Measurements from ENCODE around the gene VIT. TPM values are rescaled to one million over a fixed set of nuclear protein-coding genes. Genes with fewer than 3 reads are reported as not detected.

VIT gene
- total RNA-seq, 1 donor from 2014 or later, result not detected

- DNase-seq (ENCODE audit: low spot score), result no peak
- no peaks in the 10 kb centered on the region for H3F3A ChIP-seq (ENCODE audit: low read depth)
- H2AFZ ChIP-seq (replicated peaks), result no peak overlapping the region
- H3K9me3 ChIP-seq (ENCODE audit: low read depth), result no peaks in the 10 kb centered on the region
- H3K9ac ChIP-seq, result no peak overlapping the region
- H3K27ac ChIP-seq, result no peak overlapping the region
- H3K4me1 ChIP-seq, result peaks cover 19% of the 10 kb centered on the region
- no peaks in the 10 kb centered on the region for H3K36me3 Mint-ChIP-seq
- no peaks in the 10 kb centered on the region for H4K20me1 ChIP-seq (ENCODE audit: low read depth)
- no peak overlapping the region for H3K4me3 Mint-ChIP-seq
- H3K4me3 ChIP-seq, result no peak overlapping the region
- no peaks in the 10 kb centered on the region for H3K36me3 ChIP-seq
- peak; percentile 16 for TF ChIP-seq CTCF (IDR thresholded peaks at IDR 0.05)
- TF ChIP-seq EZH2phosphoT487 (IDR thresholded peaks at IDR 0.05), result no peak
- H3K27me3 ChIP-seq, result no peaks in the 10 kb centered on the region
- no peaks in the 10 kb centered on the region for H3K79me2 ChIP-seq (ENCODE audit: low read depth)
- no peaks in the 10 kb centered on the region for H3K9me3 Mint-ChIP-seq
- H3K27me3 Mint-ChIP-seq (ENCODE audit: insufficient read depth, low read depth), result peaks cover 4% of the 10 kb centered on the region
- no peak overlapping the region for H3K27ac Mint-ChIP-seq
- peaks cover 3% of the 10 kb centered on the region for H3K4me1 Mint-ChIP-seq
- no peak overlapping the region for H3K4me2 ChIP-seq
Observed at GRCh38 chr2:36819095-36819711, 122.7 kb downstream of the VIT start.

GRCh38 chr2:36820942-36821605 is 124.6 kb downstream of the VIT start:
- no peaks in the 10 kb centered on the region for H3K27me3 ChIP-seq
- no peak overlapping the region for H3K9ac ChIP-seq
- H3K27me3 Mint-ChIP-seq (ENCODE audit: insufficient read depth, low read depth), result peaks cover 4% of the 10 kb centered on the region
- H3F3A ChIP-seq (ENCODE audit: low read depth), result no peaks in the 10 kb centered on the region
- DNase-seq (ENCODE audit: low spot score), result no peak
- peaks cover 22% of the 10 kb centered on the region for H3K4me1 ChIP-seq
- no peak overlapping the region for H3K27ac Mint-ChIP-seq
- H3K79me2 ChIP-seq (ENCODE audit: low read depth), result no peaks in the 10 kb centered on the region
- H3K9me3 ChIP-seq (ENCODE audit: low read depth), result no peaks in the 10 kb centered on the region
- H2AFZ ChIP-seq (replicated peaks), result no peak overlapping the region
- H3K36me3 ChIP-seq, result no peaks in the 10 kb centered on the region
- no peaks in the 10 kb centered on the region for H4K20me1 ChIP-seq (ENCODE audit: low read depth)
- no peaks in the 10 kb centered on the region for H3K36me3 Mint-ChIP-seq
- TF ChIP-seq CTCF (IDR thresholded peaks at IDR 0.05), result no peak
- no peak for TF ChIP-seq EZH2phosphoT487 (IDR thresholded peaks at IDR 0.05)
- TF ChIP-seq EZH2 (IDR thresholded peaks at IDR 0.05), result no peak
- no peaks in the 10 kb centered on the region for H3K9me3 Mint-ChIP-seq
- peaks cover 6% of the 10 kb centered on the region for H3K4me1 Mint-ChIP-seq
- H3K4me2 ChIP-seq, result peak overlapping the region; percentile 13
- no peak overlapping the region for H3K4me3 ChIP-seq
- no peak overlapping the region for H3K27ac ChIP-seq
- no peak overlapping the region for H3K4me3 Mint-ChIP-seq

- H3K27ac ChIP-seq, result no peak overlapping the region
- H3K9me3 ChIP-seq (ENCODE audit: low read depth), result no peaks in the 10 kb centered on the region
- Mint-ChIP-seq H3K27ac (no peak overlapping the region), H3K4me1 (peaks cover 6% of the 10 kb centered on the region), H3K27me3 (ENCODE audit: insufficient read depth, low read depth) (peaks cover 4% of the 10 kb centered on the region), H3K9me3 (no peaks in the 10 kb centered on the region), H3K36me3 (no peaks in the 10 kb centered on the region), H3K4me3 (no peak overlapping the region)
- H3K4me3 ChIP-seq, result no peak overlapping the region
- H3K9ac ChIP-seq, result no peak overlapping the region
- H3K27me3 ChIP-seq, result no peaks in the 10 kb centered on the region
- H3F3A ChIP-seq (ENCODE audit: low read depth), result no peaks in the 10 kb centered on the region
- H3K4me2 ChIP-seq, result no peak overlapping the region
- no peaks in the 10 kb centered on the region for H3K79me2 ChIP-seq (ENCODE audit: low read depth)
- H3K36me3 ChIP-seq, result no peaks in the 10 kb centered on the region
- no peak for TF ChIP-seq EZH2 (IDR thresholded peaks at IDR 0.05)
- no peak for TF ChIP-seq CTCF (IDR thresholded peaks at IDR 0.05)
- no peak for TF ChIP-seq EZH2phosphoT487 (IDR thresholded peaks at IDR 0.05)
- peak overlapping the region; percentile 39 for H2AFZ ChIP-seq (replicated peaks)
- peaks cover 22% of the 10 kb centered on the region for H3K4me1 ChIP-seq
- H4K20me1 ChIP-seq (ENCODE audit: low read depth), result no peaks in the 10 kb centered on the region
- no peak for DNase-seq (ENCODE audit: low spot score)
Observed at GRCh38 chr2:36823862-36824261, 127.4 kb downstream of the VIT start.
